Osteoblast (primary cell): ENCODE measurements around the gene CEACAM16. TPM values are rescaled to one million over a fixed set of nuclear protein-coding genes. Genes with fewer than 3 reads are reported as not detected.

ENCODE experiments used
- DNase-seq: peaks from one replicate; pipeline ENCODE4 v3.0.0; 2011; ENCODE audit warnings: low spot score, mixed read lengths; ENCODE audit not compliant: insufficient read length; ENCODE audit errors: missing footprints
- H2AFZ ChIP-seq: 2 replicates; pipeline ENCODE4 v1.6.0; 2011; ENCODE audit warnings: mild to moderate bottlenecking, low read length
- H3K27ac ChIP-seq: 2 replicates; pipeline ENCODE4 v1.5.1; 2011; ENCODE audit warnings: mild to moderate bottlenecking, low read depth, low read length, moderate library complexity
- H3K27me3 ChIP-seq: 2 replicates; pipeline ENCODE4 v1.6.0; 2012; ENCODE audit warnings: mild to moderate bottlenecking, control low read depth, inconsistent platforms, low read length, moderate library complexity; ENCODE audit not compliant: insufficient read depth
- H3K36me3 ChIP-seq: 2 replicates; pipeline ENCODE4 v1.5.1; 2011; ENCODE audit warnings: mild to moderate bottlenecking, low read length, control low read depth, moderate library complexity; ENCODE audit not compliant: insufficient read depth
- H3K4me1 ChIP-seq: 2 replicates; pipeline ENCODE4 v1.5.1; 2011; ENCODE audit warnings: mild to moderate bottlenecking, low read length, control low read depth, moderate library complexity; ENCODE audit not compliant: insufficient read depth
- H3K4me2 ChIP-seq: 2 replicates; pipeline ENCODE4 v1.6.0; 2011; ENCODE audit warnings: mild to moderate bottlenecking, low read length; ENCODE audit not compliant: insufficient read depth
- H3K4me3 ChIP-seq: fragments of 200-600 bp; sonication (generic); 3 replicates; pipeline ENCODE4 v1.5.1; 2012; ENCODE audit warnings: mild to moderate bottlenecking, low read length, inconsistent platforms; ENCODE audit not compliant: insufficient read depth
- H3K79me2 ChIP-seq: 2 replicates; pipeline ENCODE4 v1.6.0; 2012; ENCODE audit warnings: mild to moderate bottlenecking, low read length, control low read depth, inconsistent platforms; ENCODE audit not compliant: insufficient read depth
- H3K9me3 ChIP-seq: 2 replicates; pipeline ENCODE4 v1.5.1; 2011; ENCODE audit warnings: low read depth, low read length, control low read depth
- H4K20me1 ChIP-seq: 2 replicates; pipeline ENCODE4 v1.6.0; 2012; ENCODE audit warnings: mild to moderate bottlenecking, low read length, control low read depth; ENCODE audit not compliant: insufficient read depth
- total RNA-seq: library from RNA; depleted of rRNA; stranded (reverse); fragments of >200 nt; gene quantifications from 2 replicates; pipeline ENCODE4 v1.2.3, GENCODE V29; 2012
- TF ChIP-seq, protein P1 (sequence below): IDR thresholded peaks from 2 replicates; pipeline ENCODE4 v1.5.1; 2011; ENCODE audit warnings: mild to moderate bottlenecking, low read depth, low read length, moderate library complexity; ENCODE audit errors: extremely low read depth

CEACAM16 gene
- total RNA-seq, 1 donor = not detected

DNA sequence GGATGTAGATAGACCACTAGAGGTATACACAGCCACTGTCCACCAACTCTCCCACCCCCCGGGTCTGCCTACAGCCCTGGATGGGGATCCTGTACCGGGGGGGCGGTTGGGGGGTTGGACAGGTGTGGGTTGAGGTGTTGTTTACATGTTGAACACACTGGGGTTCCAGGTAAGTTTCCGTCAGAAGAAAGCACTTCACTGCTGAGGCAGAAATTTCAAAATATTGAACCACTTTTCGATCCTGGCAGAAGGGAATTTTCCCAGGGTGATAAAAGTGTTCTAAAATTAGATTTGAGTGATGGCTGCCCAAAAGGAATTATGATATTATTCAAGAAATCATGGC lies 6.6 kb upstream of the CEACAM16 start:
- DNase-seq = no peak
- H3K27ac ChIP-seq = peak overlapping the region; percentile 79
- H3K36me3 ChIP-seq = no peaks in the 10 kb centered on the region
- peak overlapping the region; percentile 27 for H3K4me3 ChIP-seq
- H4K20me1 ChIP-seq = no peaks in the 10 kb centered on the region
- H3K9me3 ChIP-seq = no peaks in the 10 kb centered on the region
- H2AFZ ChIP-seq = peak overlapping the region; percentile 84
- H3K79me2 ChIP-seq = no peaks in the 10 kb centered on the region
- no peaks in the 10 kb centered on the region for H3K27me3 ChIP-seq
- peak overlapping the region; percentile 71 for H3K4me2 ChIP-seq
- H3K4me1 ChIP-seq = peaks cover 14% of the 10 kb centered on the region
- TF ChIP-seq, protein P1, sequence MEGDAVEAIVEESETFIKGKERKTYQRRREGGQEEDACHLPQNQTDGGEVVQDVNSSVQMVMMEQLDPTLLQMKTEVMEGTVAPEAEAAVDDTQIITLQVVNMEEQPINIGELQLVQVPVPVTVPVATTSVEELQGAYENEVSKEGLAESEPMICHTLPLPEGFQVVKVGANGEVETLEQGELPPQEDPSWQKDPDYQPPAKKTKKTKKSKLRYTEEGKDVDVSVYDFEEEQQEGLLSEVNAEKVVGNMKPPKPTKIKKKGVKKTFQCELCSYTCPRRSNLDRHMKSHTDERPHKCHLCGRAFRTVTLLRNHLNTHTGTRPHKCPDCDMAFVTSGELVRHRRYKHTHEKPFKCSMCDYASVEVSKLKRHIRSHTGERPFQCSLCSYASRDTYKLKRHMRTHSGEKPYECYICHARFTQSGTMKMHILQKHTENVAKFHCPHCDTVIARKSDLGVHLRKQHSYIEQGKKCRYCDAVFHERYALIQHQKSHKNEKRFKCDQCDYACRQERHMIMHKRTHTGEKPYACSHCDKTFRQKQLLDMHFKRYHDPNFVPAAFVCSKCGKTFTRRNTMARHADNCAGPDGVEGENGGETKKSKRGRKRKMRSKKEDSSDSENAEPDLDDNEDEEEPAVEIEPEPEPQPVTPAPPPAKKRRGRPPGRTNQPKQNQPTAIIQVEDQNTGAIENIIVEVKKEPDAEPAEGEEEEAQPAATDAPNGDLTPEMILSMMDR = no peak

DNA sequence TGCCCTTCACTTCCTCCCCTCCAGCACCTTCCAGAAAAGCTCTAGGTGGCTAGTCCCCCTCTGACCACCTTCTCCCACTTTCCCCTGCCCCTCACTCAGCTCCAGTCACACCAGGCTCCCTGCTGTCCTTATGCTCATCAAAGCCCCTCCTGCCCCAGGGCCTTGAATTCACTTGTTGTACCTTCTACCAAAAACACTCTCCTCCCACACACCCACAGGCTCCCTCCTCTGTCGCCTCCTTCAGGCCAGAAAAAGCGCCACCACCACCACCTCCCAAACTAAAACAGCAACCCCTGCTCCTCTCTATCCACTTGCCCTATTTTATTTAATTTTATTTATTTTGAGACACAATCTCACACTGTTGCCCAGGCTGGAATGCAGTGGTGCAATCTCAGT lies 4.8 kb upstream of the CEACAM16 start:
- H3K4me3 ChIP-seq = no peak overlapping the region
- H2AFZ ChIP-seq = no peak overlapping the region
- H3K27me3 ChIP-seq = no peaks in the 10 kb centered on the region
- H4K20me1 ChIP-seq = no peaks in the 10 kb centered on the region
- H3K4me2 ChIP-seq = no peak overlapping the region
- H3K27ac ChIP-seq = no peak overlapping the region
- H3K4me1 ChIP-seq = peaks cover 14% of the 10 kb centered on the region
- no peaks in the 10 kb centered on the region for H3K9me3 ChIP-seq
- H3K36me3 ChIP-seq = no peaks in the 10 kb centered on the region
- DNase-seq = peak; percentile 58
- H3K79me2 ChIP-seq = no peaks in the 10 kb centered on the region
- TF ChIP-seq, protein P1 = peak; percentile 31

DNA sequence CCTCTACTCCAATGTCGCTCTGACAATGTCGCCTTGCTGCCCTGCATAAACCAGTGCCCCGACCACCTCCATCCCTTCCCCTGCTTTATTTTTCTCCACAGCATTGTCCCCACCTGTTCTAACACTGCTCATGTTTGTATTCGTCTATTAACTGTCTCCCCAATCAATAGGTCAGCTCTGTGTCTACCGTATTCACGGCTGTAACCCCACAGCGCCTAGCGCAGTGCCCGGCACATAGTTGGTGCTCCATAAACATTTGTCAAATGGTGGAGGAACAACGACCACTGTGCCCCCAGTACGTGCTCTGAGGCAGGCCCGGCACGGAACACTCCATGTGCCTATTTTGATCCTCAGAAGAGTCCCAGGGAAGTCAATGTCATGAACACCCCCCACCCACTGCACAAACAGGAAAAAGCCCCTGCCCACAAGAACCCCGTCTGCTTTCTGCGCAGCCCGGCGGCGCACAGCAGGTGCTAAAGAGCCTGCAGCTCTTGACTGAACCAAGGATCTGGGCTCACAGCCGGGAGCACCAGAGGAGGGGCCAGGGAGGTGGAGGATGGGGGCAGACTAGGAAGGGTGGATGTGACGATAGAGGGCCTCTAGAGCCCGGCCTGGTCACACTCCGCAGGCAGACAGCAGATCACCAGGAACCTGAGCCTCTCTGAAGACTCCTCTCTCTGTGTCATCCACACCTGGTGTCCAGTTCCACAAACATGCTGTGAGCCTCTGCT lies 1.8 kb upstream of the CEACAM16 start:
- TF ChIP-seq, protein P1 = no peak
- no peaks in the 10 kb centered on the region for H3K27me3 ChIP-seq
- H3K4me1 ChIP-seq = peaks cover 7% of the 10 kb centered on the region
- no peaks in the 10 kb centered on the region for H3K36me3 ChIP-seq
- H3K4me3 ChIP-seq = no peak overlapping the region
- H3K79me2 ChIP-seq = no peaks in the 10 kb centered on the region
- no peak overlapping the region for H2AFZ ChIP-seq
- no peak overlapping the region for H3K4me2 ChIP-seq
- DNase-seq = peak; percentile 31
- H4K20me1 ChIP-seq = no peaks in the 10 kb centered on the region
- no peak overlapping the region for H3K27ac ChIP-seq
- no peaks in the 10 kb centered on the region for H3K9me3 ChIP-seq

DNA sequence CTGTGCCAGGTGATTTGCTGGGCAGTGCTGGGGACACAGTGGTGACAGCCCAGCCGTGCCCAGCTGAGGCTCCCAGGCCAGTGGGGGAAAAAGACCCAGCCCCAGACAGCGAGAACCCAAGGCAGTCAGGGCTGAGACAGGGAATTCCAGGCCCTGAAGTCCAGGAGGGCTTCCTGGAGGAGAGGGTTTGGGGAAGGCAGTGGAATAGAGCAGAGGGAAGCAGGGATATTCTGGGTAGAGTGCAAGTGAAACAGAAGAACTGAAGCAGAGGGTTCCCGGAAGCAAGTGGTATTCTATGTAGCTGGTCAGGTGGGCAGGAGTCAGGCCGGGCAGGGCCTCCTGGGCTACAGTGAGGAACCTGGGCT lies 1.3 kb upstream of the CEACAM16 start:
- Histone ChIP-seq H3K4me3 (no peak overlapping the region), H3K4me1 (peaks cover 2% of the 10 kb centered on the region), H4K20me1 (no peaks in the 10 kb centered on the region), H3K79me2 (no peaks in the 10 kb centered on the region), H3K9me3 (no peaks in the 10 kb centered on the region), H3K27ac (no peak overlapping the region), H3K36me3 (no peaks in the 10 kb centered on the region), H2AFZ (no peak overlapping the region), H3K4me2 (no peak overlapping the region), H3K27me3 (no peaks in the 10 kb centered on the region)
- TF ChIP-seq, protein P1 = no peak
- no peak for DNase-seq
